Measurements from ENCODE around the gene ACTA1. TPM values are rescaled to one million over a fixed set of nuclear protein-coding genes. Genes with fewer than 3 reads are reported as not detected.

The ACTA1 gene
- total and polyA plus RNA-seq, 2 of the 13 experiments (the other 11 are each of a cell fraction or from before 2014, with no cell fraction given), result 1.4 to 5.2 TPM

GRCh38 chr1:229408458-229409037 is 25.3 kb downstream of the ACTA1 start (continued):
- TF ChIP-seq NCOR1 (IDR thresholded peaks at IDR 0.05; ENCODE audit: borderline replicate concordance, low read length), result no peak
- no peak for TF ChIP-seq XBP1 (CRISPR knock-in tag; IDR thresholded peaks at IDR 0.05)
- no peak for TF ChIP-seq MTF1 (CRISPR knock-in tag; IDR thresholded peaks at IDR 0.05)
- no peak for TF ChIP-seq ZNF333 (CRISPR knock-in tag; IDR thresholded peaks at IDR 0.05; ENCODE audit: borderline replicate concordance)
- TF ChIP-seq, protein P1, sequence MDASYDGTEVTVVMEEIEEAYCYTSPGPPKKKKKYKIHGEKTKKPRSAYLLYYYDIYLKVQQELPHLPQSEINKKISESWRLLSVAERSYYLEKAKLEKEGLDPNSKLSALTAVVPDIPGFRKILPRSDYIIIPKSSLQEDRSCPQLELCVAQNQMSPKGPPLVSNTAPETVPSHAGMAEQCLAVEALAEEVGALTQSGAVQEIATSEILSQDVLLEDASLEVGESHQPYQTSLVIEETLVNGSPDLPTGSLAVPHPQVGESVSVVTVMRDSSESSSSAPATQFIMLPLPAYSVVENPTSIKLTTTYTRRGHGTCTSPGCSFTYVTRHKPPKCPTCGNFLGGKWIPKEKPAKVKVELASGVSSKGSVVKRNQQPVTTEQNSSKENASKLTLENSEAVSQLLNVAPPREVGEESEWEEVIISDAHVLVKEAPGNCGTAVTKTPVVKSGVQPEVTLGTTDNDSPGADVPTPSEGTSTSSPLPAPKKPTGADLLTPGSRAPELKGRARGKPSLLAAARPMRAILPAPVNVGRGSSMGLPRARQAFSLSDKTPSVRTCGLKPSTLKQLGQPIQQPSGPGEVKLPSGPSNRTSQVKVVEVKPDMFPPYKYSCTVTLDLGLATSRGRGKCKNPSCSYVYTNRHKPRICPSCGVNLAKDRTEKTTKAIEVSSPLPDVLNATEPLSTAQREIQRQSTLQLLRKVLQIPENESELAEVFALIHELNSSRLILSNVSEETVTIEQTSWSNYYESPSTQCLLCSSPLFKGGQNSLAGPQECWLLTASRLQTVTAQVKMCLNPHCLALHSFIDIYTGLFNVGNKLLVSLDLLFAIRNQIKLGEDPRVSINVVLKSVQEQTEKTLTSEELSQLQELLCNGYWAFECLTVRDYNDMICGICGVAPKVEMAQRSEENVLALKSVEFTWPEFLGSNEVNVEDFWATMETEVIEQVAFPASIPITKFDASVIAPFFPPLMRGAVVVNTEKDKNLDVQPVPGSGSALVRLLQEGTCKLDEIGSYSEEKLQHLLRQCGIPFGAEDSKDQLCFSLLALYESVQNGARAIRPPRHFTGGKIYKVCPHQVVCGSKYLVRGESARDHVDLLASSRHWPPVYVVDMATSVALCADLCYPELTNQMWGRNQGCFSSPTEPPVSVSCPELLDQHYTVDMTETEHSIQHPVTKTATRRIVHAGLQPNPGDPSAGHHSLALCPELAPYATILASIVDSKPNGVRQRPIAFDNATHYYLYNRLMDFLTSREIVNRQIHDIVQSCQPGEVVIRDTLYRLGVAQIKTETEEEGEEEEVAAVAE (CRISPR knock-in tag; IDR thresholded peaks at IDR 0.05; ENCODE audit: borderline replicate concordance), result no peak
- TF ChIP-seq MIER2 (CRISPR knock-in tag; IDR thresholded peaks at IDR 0.05), result peak; percentile 91
- TF ChIP-seq ARID5B (CRISPR knock-in tag; IDR thresholded peaks at IDR 0.05), result no peak
- no peak for TF ChIP-seq ZBTB20 (CRISPR knock-in tag; IDR thresholded peaks at IDR 0.05; ENCODE audit: borderline replicate concordance, low read depth)
- TF ChIP-seq MZF1 (CRISPR knock-in tag; IDR thresholded peaks at IDR 0.05; ENCODE audit: borderline replicate concordance), result no peak
- TF ChIP-seq ZNF772 (CRISPR knock-in tag; IDR thresholded peaks at IDR 0.05), result no peak
- TF ChIP-seq, protein P2, sequence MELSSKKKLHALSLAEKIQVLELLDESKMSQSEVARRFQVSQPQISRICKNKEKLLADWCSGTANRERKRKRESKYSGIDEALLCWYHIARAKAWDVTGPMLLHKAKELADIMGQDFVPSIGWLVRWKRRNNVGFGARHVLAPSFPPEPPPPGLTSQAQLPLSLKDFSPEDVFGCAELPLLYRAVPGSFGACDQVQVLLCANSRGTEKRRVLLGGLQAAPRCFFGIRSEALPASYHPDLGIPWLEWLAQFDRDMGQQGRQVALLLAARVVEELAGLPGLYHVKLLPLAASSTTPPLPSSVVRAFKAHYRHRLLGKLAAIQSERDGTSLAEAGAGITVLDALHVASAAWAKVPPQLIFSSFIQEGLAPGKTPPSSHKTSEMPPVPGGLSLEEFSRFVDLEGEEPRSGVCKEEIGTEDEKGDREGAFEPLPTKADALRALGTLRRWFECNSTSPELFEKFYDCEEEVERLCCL (CRISPR knock-in tag; IDR thresholded peaks at IDR 0.05; ENCODE audit: borderline replicate concordance), result no peak
- TF ChIP-seq, protein P3, sequence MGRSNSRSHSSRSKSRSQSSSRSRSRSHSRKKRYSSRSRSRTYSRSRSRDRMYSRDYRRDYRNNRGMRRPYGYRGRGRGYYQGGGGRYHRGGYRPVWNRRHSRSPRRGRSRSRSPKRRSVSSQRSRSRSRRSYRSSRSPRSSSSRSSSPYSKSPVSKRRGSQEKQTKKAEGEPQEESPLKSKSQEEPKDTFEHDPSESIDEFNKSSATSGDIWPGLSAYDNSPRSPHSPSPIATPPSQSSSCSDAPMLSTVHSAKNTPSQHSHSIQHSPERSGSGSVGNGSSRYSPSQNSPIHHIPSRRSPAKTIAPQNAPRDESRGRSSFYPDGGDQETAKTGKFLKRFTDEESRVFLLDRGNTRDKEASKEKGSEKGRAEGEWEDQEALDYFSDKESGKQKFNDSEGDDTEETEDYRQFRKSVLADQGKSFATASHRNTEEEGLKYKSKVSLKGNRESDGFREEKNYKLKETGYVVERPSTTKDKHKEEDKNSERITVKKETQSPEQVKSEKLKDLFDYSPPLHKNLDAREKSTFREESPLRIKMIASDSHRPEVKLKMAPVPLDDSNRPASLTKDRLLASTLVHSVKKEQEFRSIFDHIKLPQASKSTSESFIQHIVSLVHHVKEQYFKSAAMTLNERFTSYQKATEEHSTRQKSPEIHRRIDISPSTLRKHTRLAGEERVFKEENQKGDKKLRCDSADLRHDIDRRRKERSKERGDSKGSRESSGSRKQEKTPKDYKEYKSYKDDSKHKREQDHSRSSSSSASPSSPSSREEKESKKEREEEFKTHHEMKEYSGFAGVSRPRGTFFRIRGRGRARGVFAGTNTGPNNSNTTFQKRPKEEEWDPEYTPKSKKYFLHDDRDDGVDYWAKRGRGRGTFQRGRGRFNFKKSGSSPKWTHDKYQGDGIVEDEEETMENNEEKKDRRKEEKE (IDR thresholded peaks at IDR 0.05), result no peak
- no peak for TF ChIP-seq ZNF724P (CRISPR knock-in tag; IDR thresholded peaks at IDR 0.05; ENCODE audit: borderline replicate concordance)
- TF ChIP-seq ZNF382 (CRISPR knock-in tag; IDR thresholded peaks at IDR 0.05; ENCODE audit: borderline replicate concordance), result no peak
- no peak for TF ChIP-seq SOX5 (CRISPR knock-in tag; IDR thresholded peaks at IDR 0.05; ENCODE audit: borderline replicate concordance)
- TF ChIP-seq ETV5 (CRISPR knock-in tag; IDR thresholded peaks at IDR 0.05; ENCODE audit: borderline replicate concordance), result no peak
- TF ChIP-seq NR2F2 (IDR thresholded peaks at IDR 0.05; ENCODE audit: borderline replicate concordance, low read depth), result no peak
- no peak for TF ChIP-seq CHD4 (IDR thresholded peaks at IDR 0.05; ENCODE audit: borderline replicate concordance, low read length)
